K562 (cell line): ENCODE data around the gene VRK1. TPM values are rescaled to one million over a fixed set of nuclear protein-coding genes. Genes with fewer than 3 reads are reported as not detected.
A peak's percentile ranks its signal among the peaks of the same experiment; 100 is the strongest.

ENCODE experiments used
- CBFB ChIP-seq: sonication (generic); formaldehyde crosslinking; IDR thresholded peaks from 2 replicates; pipeline ENCODE4 v1.4.0; 2020; ENCODE audit warnings: mild to moderate bottlenecking, missing genetic modification reagents
- CBX1 ChIP-seq: sonication (generic); IDR thresholded peaks from 2 replicates; pipeline ENCODE4 v1.6.1; 2016; ENCODE audit warnings: antibody characterized with exemption, low read depth, mild to moderate bottlenecking
- CREM ChIP-seq: IDR thresholded peaks from 2 replicates; pipeline ENCODE4 v1.6.1; 2014; ENCODE audit warnings: antibody characterized with exemption, low read depth
- CXXC5 ChIP-seq: fragments of 250-450 bp; sonication (Bioruptor Pico); IDR thresholded peaks from 2 replicates; pipeline ENCODE4 v1.8.0; 2022; ENCODE audit warnings: inconsistent platforms, mild to moderate bottlenecking, moderate library complexity
- GABPB2 ChIP-seq: fragments of 250-450 bp; sonication (Bioruptor Pico); conservative IDR thresholded peaks from 2 replicates; pipeline ENCODE4 v1.5.1; 2021; ENCODE audit warnings: mild to moderate bottlenecking
- JUN ChIP-seq, 2 experiments: sonication (generic) in 1 of 2; formaldehyde crosslinking in 1 of 2; IDR thresholded peaks; 2 replicates each; pipeline versions ENCODE4 v1.6.1 to v1.8.0; 2012 to 2022; ENCODE audit warnings: borderline replicate concordance in 2 of 2, mild to moderate bottlenecking in 2 of 2, improper control_type of control experiment in 1 of 2, low read depth in 1 of 2, low read length in 1 of 2, missing genetic modification reagents in 1 of 2
- KLF16 ChIP-seq: IDR thresholded peaks from 2 replicates; pipeline ENCODE4 v1.6.1; 2016; ENCODE audit warnings: antibody characterized with exemption
- MIER1 ChIP-seq: fragments of 450-650 bp; IDR thresholded peaks from 2 replicates; pipeline ENCODE4 v1.6.1; 2016; ENCODE audit warnings: antibody characterized with exemption, mild to moderate bottlenecking, low read depth
- PCBP2 ChIP-seq: fragments of 200-400 bp; formaldehyde crosslinking; IDR thresholded peaks from 2 replicates; pipeline ENCODE4 v1.6.1; 2018; ENCODE audit warnings: low read length, low read depth, mild to moderate bottlenecking, moderate library complexity; ENCODE audit not compliant: poor library complexity, severe bottlenecking
- ZNF644 ChIP-seq: fragments of 200-800 bp; sonication (Bioruptor generic); IDR thresholded peaks from 2 replicates; pipeline ENCODE4 v1.6.1; 2016; ENCODE audit warnings: low read depth, missing genetic modification characterization, missing compliant biosample characterization
- polyA plus RNA-seq, 8 experiments: library from polyadenylated mRNA; depleted of rRNA in 4 of 8; stranded (reverse) in 5 of 8; unstranded in 3 of 8; fragments of >200 nt; fragmentation: Nextera tagmentation in 2 of 8; fragmentation: Illumina TruSeq in 1 of 8; extraction: Ambion mirVana in 2 of 8; extraction: Trizol in 1 of 8; gene quantifications; 2 replicates each; pipeline versions ENCODE4 v1.2.1 to v1.2.3, GENCODE V29; 2011 to 2014; ENCODE audit warnings: inconsistent platforms in 1 of 8, missing spikeins in 1 of 8
- total RNA-seq, 7 experiments: library from RNA; depleted of rRNA in 6 of 7; stranded (reverse); fragments of >200 nt in 6 of 7; fragmentation: Illumina TruSeq in 2 of 7; extraction: Trizol in 2 of 7; gene quantifications; 2 replicates each; pipeline versions ENCODE4 v1.2.1 to v1.2.3, GENCODE V29; 2011 to 2021; ENCODE audit warnings: low replicate concordance in 1 of 7
- TF ChIP-seq, protein P1 (sequence below): sonication (generic); formaldehyde crosslinking; IDR thresholded peaks from 2 replicates; pipeline ENCODE4 v1.8.1; 2023; ENCODE audit warnings: mild to moderate bottlenecking, missing genetic modification reagents
- TF ChIP-seq, protein P2 (sequence below): fragments of 250-450 bp; sonication (Bioruptor Pico); IDR thresholded peaks from 2 replicates; pipeline ENCODE4 v1.5.0; 2021
- TF ChIP-seq, protein P3 (sequence below), 2 experiments: fragments of 450-650 bp; formaldehyde crosslinking in 1 of 2; IDR thresholded peaks; 2 replicates each; pipeline versions ENCODE4 v1.4.0 to v1.6.1; 2014 to 2020; ENCODE audit warnings: mild to moderate bottlenecking in 2 of 2, borderline replicate concordance in 1 of 2, low read depth in 1 of 2
- TF ChIP-seq, protein P4 (sequence below), 3 experiments: IDR thresholded peaks in 2 of 3; conservative IDR thresholded peaks in 1 of 3; 2 replicates each; pipeline ENCODE4 v1.5.1; 2011 to 2012; ENCODE audit warnings: low read length in 3 of 3, mild to moderate bottlenecking in 3 of 3, control low read depth in 2 of 3, improper control_type of control experiment in 1 of 3, inconsistent platforms in 1 of 3, low read depth in 1 of 3, mixed read lengths in 1 of 3, moderate library complexity in 1 of 3; ENCODE audit not compliant: insufficient read depth in 2 of 3

Gene VRK1
- total and polyA plus RNA-seq, 9 of the 15 experiments (the other 6 are each of a cell fraction or from before 2014, with no cell fraction given), result 83.6 to 177 (median 116) TPM

DNA sequence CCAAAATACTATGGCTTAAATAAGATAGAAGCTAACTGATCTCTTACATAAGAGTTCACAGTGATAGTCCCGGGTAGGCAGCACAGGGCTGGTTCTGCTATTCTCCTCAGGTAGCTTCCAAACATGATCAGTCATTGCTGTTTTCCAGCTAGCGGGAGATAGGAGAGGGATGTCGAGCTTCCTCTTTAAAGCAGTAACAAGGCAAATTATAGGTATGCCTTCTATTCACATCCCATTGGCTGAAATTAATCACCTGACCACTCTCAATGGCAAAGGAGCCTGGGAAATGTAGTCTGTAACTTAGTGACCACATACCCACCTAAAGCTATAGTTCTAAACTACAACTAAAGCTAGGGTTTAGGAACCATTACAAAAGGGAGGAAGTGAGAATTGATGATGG is 34.5 kb upstream of the VRK1 start (continued):
- no peak for TF ChIP-seq MIER1
- TF ChIP-seq, protein P1, sequence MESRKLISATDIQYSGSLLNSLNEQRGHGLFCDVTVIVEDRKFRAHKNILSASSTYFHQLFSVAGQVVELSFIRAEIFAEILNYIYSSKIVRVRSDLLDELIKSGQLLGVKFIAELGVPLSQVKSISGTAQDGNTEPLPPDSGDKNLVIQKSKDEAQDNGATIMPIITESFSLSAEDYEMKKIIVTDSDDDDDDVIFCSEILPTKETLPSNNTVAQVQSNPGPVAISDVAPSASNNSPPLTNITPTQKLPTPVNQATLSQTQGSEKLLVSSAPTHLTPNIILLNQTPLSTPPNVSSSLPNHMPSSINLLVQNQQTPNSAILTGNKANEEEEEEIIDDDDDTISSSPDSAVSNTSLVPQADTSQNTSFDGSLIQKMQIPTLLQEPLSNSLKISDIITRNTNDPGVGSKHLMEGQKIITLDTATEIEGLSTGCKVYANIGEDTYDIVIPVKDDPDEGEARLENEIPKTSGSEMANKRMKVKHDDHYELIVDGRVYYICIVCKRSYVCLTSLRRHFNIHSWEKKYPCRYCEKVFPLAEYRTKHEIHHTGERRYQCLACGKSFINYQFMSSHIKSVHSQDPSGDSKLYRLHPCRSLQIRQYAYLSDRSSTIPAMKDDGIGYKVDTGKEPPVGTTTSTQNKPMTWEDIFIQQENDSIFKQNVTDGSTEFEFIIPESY, result no peak
- no peak for TF ChIP-seq CREM
- no peak for TF ChIP-seq GABPB2
- TF ChIP-seq CBFB (CRISPR knock-in tag), result no peak
- TF ChIP-seq PCBP2, result no peak
- TF ChIP-seq CXXC5 (CRISPR knock-in tag), result no peak
- TF ChIP-seq JUN (IDR thresholded peaks at IDR 0.05; ENCODE audit: borderline replicate concordance, low read depth, low read length), result no peak
- TF ChIP-seq JUN (CRISPR knock-in tag; IDR thresholded peaks at IDR 0.05; ENCODE audit: borderline replicate concordance), result no peak
- no peak for TF ChIP-seq CBX1
- TF ChIP-seq KLF16, result no peak
- TF ChIP-seq, protein P2, sequence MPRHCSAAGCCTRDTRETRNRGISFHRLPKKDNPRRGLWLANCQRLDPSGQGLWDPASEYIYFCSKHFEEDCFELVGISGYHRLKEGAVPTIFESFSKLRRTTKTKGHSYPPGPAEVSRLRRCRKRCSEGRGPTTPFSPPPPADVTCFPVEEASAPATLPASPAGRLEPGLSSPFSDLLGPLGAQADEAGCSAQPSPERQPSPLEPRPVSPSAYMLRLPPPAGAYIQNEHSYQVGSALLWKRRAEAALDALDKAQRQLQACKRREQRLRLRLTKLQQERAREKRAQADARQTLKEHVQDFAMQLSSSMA (CRISPR knock-in tag), result no peak
- TF ChIP-seq, protein P3, sequence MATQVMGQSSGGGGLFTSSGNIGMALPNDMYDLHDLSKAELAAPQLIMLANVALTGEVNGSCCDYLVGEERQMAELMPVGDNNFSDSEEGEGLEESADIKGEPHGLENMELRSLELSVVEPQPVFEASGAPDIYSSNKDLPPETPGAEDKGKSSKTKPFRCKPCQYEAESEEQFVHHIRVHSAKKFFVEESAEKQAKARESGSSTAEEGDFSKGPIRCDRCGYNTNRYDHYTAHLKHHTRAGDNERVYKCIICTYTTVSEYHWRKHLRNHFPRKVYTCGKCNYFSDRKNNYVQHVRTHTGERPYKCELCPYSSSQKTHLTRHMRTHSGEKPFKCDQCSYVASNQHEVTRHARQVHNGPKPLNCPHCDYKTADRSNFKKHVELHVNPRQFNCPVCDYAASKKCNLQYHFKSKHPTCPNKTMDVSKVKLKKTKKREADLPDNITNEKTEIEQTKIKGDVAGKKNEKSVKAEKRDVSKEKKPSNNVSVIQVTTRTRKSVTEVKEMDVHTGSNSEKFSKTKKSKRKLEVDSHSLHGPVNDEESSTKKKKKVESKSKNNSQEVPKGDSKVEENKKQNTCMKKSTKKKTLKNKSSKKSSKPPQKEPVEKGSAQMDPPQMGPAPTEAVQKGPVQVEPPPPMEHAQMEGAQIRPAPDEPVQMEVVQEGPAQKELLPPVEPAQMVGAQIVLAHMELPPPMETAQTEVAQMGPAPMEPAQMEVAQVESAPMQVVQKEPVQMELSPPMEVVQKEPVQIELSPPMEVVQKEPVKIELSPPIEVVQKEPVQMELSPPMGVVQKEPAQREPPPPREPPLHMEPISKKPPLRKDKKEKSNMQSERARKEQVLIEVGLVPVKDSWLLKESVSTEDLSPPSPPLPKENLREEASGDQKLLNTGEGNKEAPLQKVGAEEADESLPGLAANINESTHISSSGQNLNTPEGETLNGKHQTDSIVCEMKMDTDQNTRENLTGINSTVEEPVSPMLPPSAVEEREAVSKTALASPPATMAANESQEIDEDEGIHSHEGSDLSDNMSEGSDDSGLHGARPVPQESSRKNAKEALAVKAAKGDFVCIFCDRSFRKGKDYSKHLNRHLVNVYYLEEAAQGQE (IDR thresholded peaks at IDR 0.05; ENCODE audit: borderline replicate concordance), result peak; percentile 42
- TF ChIP-seq, protein P3 (CRISPR knock-in tag; IDR thresholded peaks at IDR 0.05; ENCODE audit: low read depth), result no peak
- TF ChIP-seq, protein P4, sequence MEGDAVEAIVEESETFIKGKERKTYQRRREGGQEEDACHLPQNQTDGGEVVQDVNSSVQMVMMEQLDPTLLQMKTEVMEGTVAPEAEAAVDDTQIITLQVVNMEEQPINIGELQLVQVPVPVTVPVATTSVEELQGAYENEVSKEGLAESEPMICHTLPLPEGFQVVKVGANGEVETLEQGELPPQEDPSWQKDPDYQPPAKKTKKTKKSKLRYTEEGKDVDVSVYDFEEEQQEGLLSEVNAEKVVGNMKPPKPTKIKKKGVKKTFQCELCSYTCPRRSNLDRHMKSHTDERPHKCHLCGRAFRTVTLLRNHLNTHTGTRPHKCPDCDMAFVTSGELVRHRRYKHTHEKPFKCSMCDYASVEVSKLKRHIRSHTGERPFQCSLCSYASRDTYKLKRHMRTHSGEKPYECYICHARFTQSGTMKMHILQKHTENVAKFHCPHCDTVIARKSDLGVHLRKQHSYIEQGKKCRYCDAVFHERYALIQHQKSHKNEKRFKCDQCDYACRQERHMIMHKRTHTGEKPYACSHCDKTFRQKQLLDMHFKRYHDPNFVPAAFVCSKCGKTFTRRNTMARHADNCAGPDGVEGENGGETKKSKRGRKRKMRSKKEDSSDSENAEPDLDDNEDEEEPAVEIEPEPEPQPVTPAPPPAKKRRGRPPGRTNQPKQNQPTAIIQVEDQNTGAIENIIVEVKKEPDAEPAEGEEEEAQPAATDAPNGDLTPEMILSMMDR (IDR thresholded peaks at IDR 0.05 in 2 of 3, conservative IDR thresholded peaks at IDR 0.05 in 1 of 3; ENCODE audit: insufficient read depth in 2 of 3, low read depth in 1 of 3, low read length in 3 of 3), result no peak
- TF ChIP-seq ZNF644 (tag), result no peak
